IMR-90 (cell line): ENCODE measurements around the gene C18orf32. TPM values are rescaled to one million over a fixed set of nuclear protein-coding genes. Genes with fewer than 3 reads are reported as not detected.

Experiments
- ATAC-seq: fragments of 200-7000 bp; cut with Tn5 transposase; 2 replicates; pipeline ENCODE4 v1.9.1; 2020; ENCODE audit warnings: low read depth, mild to moderate bottlenecking, moderate library complexity
- BruUV-seq: library from RNA; stranded (reverse); fragments of 400-500 nt; replicated peaks from 2 replicates; lab custom pipeline; 2021; lab: Mats Ljungman, UMichigan
- CTCF ChIA-PET: fragments of 300-600 bp; formaldehyde crosslinking; extraction: SDS; loops from one replicate; lab custom pipeline; 2021; ENCODE audit warnings: antibody characterized with exemption; lab: Yijun Ruan, JAX
- POLR2A ChIA-PET: fragments of 300-600 bp; sonication (Branson Sonifier 250); formaldehyde crosslinking; loops from one replicate; lab custom pipeline; 2022; ENCODE audit warnings: antibody characterized with exemption; ENCODE audit not compliant: unreplicated experiment; lab: Charles Lee
- DNase-seq: peaks from one replicate; pipeline ENCODE4 v3.0.0; 2013
- H2AFZ ChIP-seq: replicated peaks from 2 replicates; pipeline ENCODE3; 2013; ENCODE audit warnings: low read length, mild to moderate bottlenecking; ENCODE audit not compliant: poor library complexity
- H2AK5ac ChIP-seq: 2 replicates; pipeline ENCODE4 v1.6.1; 2013; ENCODE audit warnings: low read depth, low read length, inconsistent platforms
- H2AK9ac ChIP-seq: replicated peaks from 2 replicates; pipeline ENCODE3; 2013; ENCODE audit warnings: mild to moderate bottlenecking, low read depth, low read length, moderate library complexity; ENCODE audit not compliant: poor library complexity
- H2BK120ac ChIP-seq: 2 replicates; pipeline ENCODE4 v1.6.1; 2013; ENCODE audit warnings: low read depth, low read length, inconsistent platforms
- H2BK15ac ChIP-seq: 3 replicates; pipeline ENCODE4 v1.6.1; 2013; ENCODE audit warnings: low read depth, low read length, inconsistent platforms
- H2BK20ac ChIP-seq: 2 replicates; pipeline ENCODE4 v1.6.1; 2013; ENCODE audit warnings: low read depth, mild to moderate bottlenecking, inconsistent platforms, low read length, moderate library complexity
- H2BK5ac ChIP-seq: 2 replicates; pipeline ENCODE4 v1.6.1; 2013; ENCODE audit warnings: mild to moderate bottlenecking, low read depth, low read length, inconsistent platforms; ENCODE audit not compliant: poor library complexity, severe bottlenecking
- H3K14ac ChIP-seq: replicated peaks from 2 replicates; pipeline ENCODE4 v1.6.1; 2013; ENCODE audit warnings: low read depth, low read length, inconsistent platforms
- H3K18ac ChIP-seq: 2 replicates; pipeline ENCODE4 v1.6.1; 2013; ENCODE audit warnings: low read depth, low read length, control low read depth
- H3K23ac ChIP-seq: 2 replicates; pipeline ENCODE4 v1.6.1; 2013; ENCODE audit warnings: low read depth, low read length, inconsistent platforms
- H3K27ac ChIP-seq: 2 replicates; pipeline ENCODE4 v1.5.1; 2013; ENCODE audit warnings: mild to moderate bottlenecking, control low read depth, low read length; ENCODE audit not compliant: insufficient read depth
- H3K27me3 ChIP-seq: 2 replicates; pipeline ENCODE4 v1.6.1; 2013; ENCODE audit warnings: low read length; ENCODE audit not compliant: control insufficient read depth, insufficient read depth
- H3K36me3 ChIP-seq: 2 replicates; pipeline ENCODE4 v1.6.1; 2013; ENCODE audit warnings: low read length, mixed read lengths; ENCODE audit not compliant: control insufficient read depth, insufficient read depth
- H3K4ac ChIP-seq: 2 replicates; pipeline ENCODE4 v1.6.1; 2013; ENCODE audit warnings: low read depth, low read length, inconsistent platforms
- H3K4me1 ChIP-seq: 2 replicates; pipeline ENCODE4 v1.6.1; 2013; ENCODE audit warnings: low read length, mixed read lengths; ENCODE audit not compliant: control insufficient read depth, insufficient read depth
- H3K4me2 ChIP-seq: 2 replicates; pipeline ENCODE4 v1.6.1; 2013; ENCODE audit warnings: low read depth, mild to moderate bottlenecking, control low read depth, low read length, moderate library complexity
- H3K4me3 ChIP-seq: 2 replicates; pipeline ENCODE4 v1.5.1; 2013; ENCODE audit warnings: low read depth, mild to moderate bottlenecking, control low read depth, low read length, moderate library complexity; ENCODE audit not compliant: insufficient read depth
- H3K56ac ChIP-seq: 2 replicates; pipeline ENCODE4 v1.6.1; 2013; ENCODE audit warnings: low read length, inconsistent platforms; ENCODE audit not compliant: insufficient read depth; ENCODE audit errors: extremely low read depth
- H3K79me1 ChIP-seq, 2 experiments: 2 replicates each; pipeline ENCODE4 v1.6.1; 2013; ENCODE audit warnings: low read length in 2 of 2, inconsistent platforms in 1 of 2, low read depth in 1 of 2
- H3K9ac ChIP-seq: 2 replicates; pipeline ENCODE4 v1.6.1; 2013; ENCODE audit warnings: low read depth, low read length, control low read depth
- H3K9me1 ChIP-seq: 2 replicates; pipeline ENCODE4 v1.6.1; 2013; ENCODE audit warnings: low read length, inconsistent platforms; ENCODE audit not compliant: insufficient read depth
- H3K9me3 ChIP-seq: 2 replicates; pipeline ENCODE4 v1.6.1; 2013; ENCODE audit warnings: low read length; ENCODE audit not compliant: control insufficient read depth, insufficient read depth
- H4K20me1 ChIP-seq: 2 replicates; pipeline ENCODE4 v1.6.1; 2013; ENCODE audit warnings: low read length, inconsistent platforms; ENCODE audit not compliant: insufficient read depth
- H4K5ac ChIP-seq: 2 replicates; pipeline ENCODE4 v1.6.1; 2013; ENCODE audit warnings: mild to moderate bottlenecking, low read depth, low read length, control low read depth
- H4K8ac ChIP-seq, 2 experiments: 2 replicates each; pipeline ENCODE4 v1.6.1; 2013; ENCODE audit warnings: low read depth in 2 of 2, low read length in 2 of 2, control low read depth in 1 of 2, inconsistent platforms in 1 of 2
- H4K91ac ChIP-seq: 2 replicates; pipeline ENCODE4 v1.6.1; 2013; ENCODE audit warnings: low read depth, low read length, inconsistent platforms; ENCODE audit not compliant: insufficient read depth
- BHLHE40 ChIP-seq: fragments of 150-350 bp; IDR thresholded peaks from 2 replicates; pipeline ENCODE4 v1.6.1; 2016; ENCODE audit warnings: mild to moderate bottlenecking, low read depth, low read length
- CEBPB ChIP-seq: IDR thresholded peaks from 2 replicates; pipeline ENCODE4 v1.6.1; 2012; ENCODE audit warnings: low read depth, low read length, improper control_type of control experiment
- CHD1 ChIP-seq: IDR thresholded peaks from 2 replicates; pipeline ENCODE4 v1.6.1; 2012; ENCODE audit warnings: low read depth, low read length, improper control_type of control experiment
- CTCF ChIP-seq: conservative IDR thresholded peaks from 2 replicates; pipeline ENCODE4 v1.5.1; 2012; ENCODE audit warnings: mild to moderate bottlenecking, low read depth, low read length, improper control_type of control experiment
- FOS ChIP-seq: fragments of 150-350 bp; IDR thresholded peaks from 2 replicates; pipeline ENCODE4 v1.6.1; 2016; ENCODE audit warnings: low read depth, low read length
- MAFK ChIP-seq: IDR thresholded peaks from 2 replicates; pipeline ENCODE4 v1.6.1; 2012; ENCODE audit warnings: low read depth, low read length, improper control_type of control experiment
- MAZ ChIP-seq: IDR thresholded peaks from 2 replicates; pipeline ENCODE4 v1.6.1; 2012; ENCODE audit warnings: low read depth, mild to moderate bottlenecking, low read length, improper control_type of control experiment, moderate library complexity, borderline replicate concordance
- MXI1 ChIP-seq: IDR thresholded peaks from 2 replicates; pipeline ENCODE4 v1.6.1; 2012; ENCODE audit warnings: low read depth, mild to moderate bottlenecking, low read length, moderate library complexity, borderline replicate concordance
- NFE2L2 ChIP-seq: fragments of 150-350 bp; IDR thresholded peaks from 2 replicates; pipeline ENCODE4 v1.6.1; 2016; ENCODE audit warnings: low read depth, mild to moderate bottlenecking, low read length
- POLR2A ChIP-seq: IDR thresholded peaks from 2 replicates; pipeline ENCODE4 v1.6.1; 2012; ENCODE audit warnings: mild to moderate bottlenecking, low read depth, low read length
- RAD21 ChIP-seq: IDR thresholded peaks from 2 replicates; pipeline ENCODE4 v1.6.1; 2012; ENCODE audit warnings: low read length, improper control_type of control experiment
- RCOR1 ChIP-seq: IDR thresholded peaks from 2 replicates; pipeline ENCODE4 v1.6.1; 2012; ENCODE audit warnings: mild to moderate bottlenecking, low read length, improper control_type of control experiment; ENCODE audit not compliant: insufficient replicate concordance
- RFX5 ChIP-seq: IDR thresholded peaks from 2 replicates; pipeline ENCODE4 v1.8.0; 2012; ENCODE audit warnings: low read depth, mild to moderate bottlenecking, low read length, moderate library complexity
- SMC3 ChIP-seq: fragments of 150-350 bp; IDR thresholded peaks from 2 replicates; pipeline ENCODE4 v1.6.1; 2016; ENCODE audit warnings: low read depth, mild to moderate bottlenecking, antibody characterized with exemption, low read length, moderate library complexity
- WGBS, 2 experiments: methylation state at CpG; one replicate each; pipeline versions ENCODE4 v1.1.5 to v1.1.7; 2013; ENCODE audit warnings: missing lambda C conversion rate in 2 of 2; ENCODE audit not compliant: insufficient read length in 1 of 2; ENCODE audit errors: extremely low coverage in 2 of 2; 5-methylcytosine and 5-hydroxymethylcytosine counted together
- dilution Hi-C: fragments of 300-500 bp; cut with HindIII; formaldehyde crosslinking; loops from one replicate; pipeline ENCODE4 v1.14.3; 2018; ENCODE audit warnings: low sequenced_read_pairs; ENCODE audit not compliant: unreplicated experiment
- in situ Hi-C: fragments of 300-500 bp; cut with MboI; formaldehyde crosslinking; loops from 3 replicates; pipeline ENCODE4 v1.14.3; 2019; ENCODE audit warnings: low sequenced_read_pairs, inconsistent platforms, mixed read lengths
- intact Hi-C: fragments of 100-400 bp; cut with micrococcal nuclease; formaldehyde crosslinking; loops from 2 replicates; pipeline ENCODE4 v1.10.0; 2022
- polyA plus RNA-seq, 3 experiments: library from polyadenylated mRNA; depleted of rRNA; stranded (reverse); fragments of >200 nt; gene quantifications; 2 replicates each; pipeline ENCODE4 v1.2.3, GENCODE V29; 2012; ENCODE audit warnings: low replicate concordance in 1 of 3
- total RNA-seq: library from RNA; depleted of rRNA; stranded (reverse); fragments of >200 nt; gene quantifications from 2 replicates; pipeline ENCODE4 v1.2.3, GENCODE V29; 2012
- TF ChIP-seq, protein P1 (sequence below): fragments of 150-350 bp; IDR thresholded peaks from 2 replicates; pipeline ENCODE4 v1.6.1; 2016; ENCODE audit warnings: low read depth, mild to moderate bottlenecking, low read length, moderate library complexity, borderline replicate concordance
- TF ChIP-seq, protein P2 (sequence below): fragments of 150-350 bp; IDR thresholded peaks from 2 replicates; pipeline ENCODE4 v1.6.1; 2017; ENCODE audit warnings: mild to moderate bottlenecking, antibody characterized with exemption, low read length, low read depth

C18orf32 gene
- total and polyA plus RNA-seq, 2 of the 4 experiments (the other 2 are of a cell fraction): 3.6 to 21.4 TPM

DNA sequence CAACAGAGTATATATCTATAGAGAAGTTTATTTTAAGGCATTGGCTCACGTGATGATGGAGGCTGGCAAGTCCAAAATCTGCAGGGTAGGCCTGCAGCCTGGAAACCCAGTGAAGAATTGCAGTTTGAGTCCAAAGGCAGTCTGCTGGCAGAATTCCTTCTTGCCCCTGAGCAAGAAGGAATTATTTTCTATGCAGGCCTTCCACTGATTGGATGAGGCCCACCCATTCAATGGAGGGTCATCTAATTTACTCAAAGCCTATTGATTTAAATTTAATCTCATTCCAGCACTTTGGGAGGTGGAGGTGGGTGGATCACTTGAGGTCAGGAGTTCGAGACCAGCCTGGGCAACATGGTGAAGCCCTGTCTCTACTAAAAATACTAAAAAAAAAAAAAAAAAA is 30.4 kb upstream of the C18orf32 start:
- H3K4me2 ChIP-seq: no peak overlapping the region
- H3K56ac ChIP-seq: no peak overlapping the region
- no peak overlapping the region for H3K27ac ChIP-seq
- no peak overlapping the region for H3K4ac ChIP-seq
- ChIA-PET POLR2A (no interaction called here), CTCF (no interaction called here)
- H3K23ac ChIP-seq: no peak overlapping the region
- H4K91ac ChIP-seq: no peak overlapping the region
- H3K14ac ChIP-seq: no peak overlapping the region
- no peaks in the 10 kb centered on the region for H3K9me3 ChIP-seq
- H2BK120ac ChIP-seq: no peak overlapping the region
- in situ Hi-C loops (loop anchor here (10.0 to 25.0 kb wide), 2 partner anchors 247 to 670 kb away; partner anchors contain the start of gene MYO5B), dilution Hi-C loops (no loop called here), intact Hi-C loops (no loop called here)
- no peak overlapping the region for H2AK5ac ChIP-seq
- no peak overlapping the region for H3K4me3 ChIP-seq
- no peaks in the 10 kb centered on the region for H3K36me3 ChIP-seq
- H3K9me1 ChIP-seq: no peaks in the 10 kb centered on the region
- H2BK15ac ChIP-seq: no peak overlapping the region
- no peaks in the 10 kb centered on the region for H3K79me1 ChIP-seq
- no TSS peak for BruUV-seq
- H3K4me1 ChIP-seq: no peaks in the 10 kb centered on the region
- no peak overlapping the region for H2BK5ac ChIP-seq
- no peak overlapping the region for H2AFZ ChIP-seq
- WGBS, 2 experiments: no CpG with 5 or more reads among the region's 2 CpGs
- no peak for ATAC-seq
- H3K18ac ChIP-seq: no peak overlapping the region
- H2AK9ac ChIP-seq: no peak overlapping the region
- H4K8ac ChIP-seq: no peak overlapping the region
- no peak overlapping the region for H2BK20ac ChIP-seq
- peaks cover 10% of the 10 kb centered on the region for H3K27me3 ChIP-seq
- no peak for DNase-seq
- H4K20me1 ChIP-seq: no peaks in the 10 kb centered on the region
- no peak overlapping the region for H4K5ac ChIP-seq
- H3K9ac ChIP-seq: no peak overlapping the region
- TF ChIP-seq MAZ (no peak), FOS (no peak), CTCF (no peak), BHLHE40 (no peak), RAD21 (no peak), RFX5 (no peak), MXI1 (no peak), SMC3 (no peak), CEBPB (no peak), NFE2L2 (no peak), MAFK (no peak), CHD1 (no peak), RCOR1 (no peak), POLR2A (no peak)
- TF ChIP-seq, protein P1, sequence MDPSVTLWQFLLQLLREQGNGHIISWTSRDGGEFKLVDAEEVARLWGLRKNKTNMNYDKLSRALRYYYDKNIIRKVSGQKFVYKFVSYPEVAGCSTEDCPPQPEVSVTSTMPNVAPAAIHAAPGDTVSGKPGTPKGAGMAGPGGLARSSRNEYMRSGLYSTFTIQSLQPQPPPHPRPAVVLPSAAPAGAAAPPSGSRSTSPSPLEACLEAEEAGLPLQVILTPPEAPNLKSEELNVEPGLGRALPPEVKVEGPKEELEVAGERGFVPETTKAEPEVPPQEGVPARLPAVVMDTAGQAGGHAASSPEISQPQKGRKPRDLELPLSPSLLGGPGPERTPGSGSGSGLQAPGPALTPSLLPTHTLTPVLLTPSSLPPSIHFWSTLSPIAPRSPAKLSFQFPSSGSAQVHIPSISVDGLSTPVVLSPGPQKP: no peak
- TF ChIP-seq, protein P2, sequence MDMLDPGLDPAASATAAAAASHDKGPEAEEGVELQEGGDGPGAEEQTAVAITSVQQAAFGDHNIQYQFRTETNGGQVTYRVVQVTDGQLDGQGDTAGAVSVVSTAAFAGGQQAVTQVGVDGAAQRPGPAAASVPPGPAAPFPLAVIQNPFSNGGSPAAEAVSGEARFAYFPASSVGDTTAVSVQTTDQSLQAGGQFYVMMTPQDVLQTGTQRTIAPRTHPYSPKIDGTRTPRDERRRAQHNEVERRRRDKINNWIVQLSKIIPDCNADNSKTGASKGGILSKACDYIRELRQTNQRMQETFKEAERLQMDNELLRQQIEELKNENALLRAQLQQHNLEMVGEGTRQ: no peak
